Keratinocyte (primary cell): ENCODE data around the gene CLTB. TPM values are rescaled to one million over a fixed set of nuclear protein-coding genes. Genes with fewer than 3 reads are reported as not detected.

Source experiments
- DNase-seq: peaks from one replicate; pipeline ENCODE4 v3.0.0-alpha.2; 2011; ENCODE audit warnings: low read depth, missing footprints, low spot score
- FAIRE-seq: peaks from 2 replicates; lab custom pipeline; 2011; peaks lifted over from hg19 to GRCh38; lab: Jason Lieb, UNC
- H2AFZ ChIP-seq: 2 replicates; pipeline ENCODE4 v1.6.0; 2012; ENCODE audit warnings: low read length, control low read depth, inconsistent platforms; ENCODE audit not compliant: control insufficient read depth
- H3K27ac ChIP-seq: 2 replicates; pipeline ENCODE4 v1.5.1; 2011; ENCODE audit warnings: low read length; ENCODE audit not compliant: control insufficient read depth, insufficient read depth
- H3K27me3 ChIP-seq: 3 replicates; pipeline ENCODE4 v1.6.0; 2011; ENCODE audit warnings: low read length; ENCODE audit not compliant: control insufficient read depth, insufficient read depth; ENCODE audit errors: extremely low read depth
- H3K36me3 ChIP-seq, 2 experiments: 2 replicates in 1 of 2; 3 replicates in 1 of 2; pipeline ENCODE4 v1.5.1; 2011; ENCODE audit warnings: low read length in 2 of 2, mild to moderate bottlenecking in 1 of 2; ENCODE audit not compliant: control insufficient read depth in 2 of 2, insufficient read depth in 2 of 2; ENCODE audit errors: extremely low read depth in 1 of 2
- H3K4me1 ChIP-seq: 3 replicates; pipeline ENCODE4 v1.5.1; 2011; ENCODE audit warnings: low read length; ENCODE audit not compliant: control insufficient read depth, insufficient read depth; ENCODE audit errors: extremely low read depth
- H3K4me2 ChIP-seq: 3 replicates; pipeline ENCODE4 v1.6.0; 2011; ENCODE audit warnings: low read depth, low read length; ENCODE audit not compliant: control insufficient read depth, insufficient read depth; ENCODE audit errors: extremely low read depth
- H3K4me3 ChIP-seq, 3 experiments: fragments of 200-600 bp in 1 of 3; sonication (generic) in 1 of 3; 2 replicates in 2 of 3; 3 replicates in 1 of 3; pipeline ENCODE4 v1.5.1; 2011 to 2016; ENCODE audit warnings: low read length in 3 of 3, mild to moderate bottlenecking in 3 of 3, control low read depth in 2 of 3, inconsistent platforms in 1 of 3, low read depth in 1 of 3, mixed read lengths in 1 of 3, mixed run types in 1 of 3, moderate library complexity in 1 of 3; ENCODE audit not compliant: control insufficient read depth in 2 of 3, insufficient read depth in 2 of 3; ENCODE audit errors: extremely low read depth in 1 of 3
- H3K79me2 ChIP-seq: 2 replicates; pipeline ENCODE4 v1.6.0; 2012; ENCODE audit warnings: low read length; ENCODE audit not compliant: control insufficient read depth, insufficient read depth
- H3K9ac ChIP-seq: 3 replicates; pipeline ENCODE4 v1.6.0; 2011; ENCODE audit warnings: low read length; ENCODE audit not compliant: control insufficient read depth, insufficient read depth; ENCODE audit errors: extremely low read depth
- H3K9me1 ChIP-seq: 3 replicates; pipeline ENCODE4 v1.6.0; 2011; ENCODE audit warnings: low read length; ENCODE audit not compliant: control insufficient read depth, insufficient read depth; ENCODE audit errors: extremely low read depth
- H3K9me3 ChIP-seq: 2 replicates; pipeline ENCODE4 v1.5.1; 2012; ENCODE audit warnings: low read depth, low read length; ENCODE audit not compliant: control insufficient read depth
- H4K20me1 ChIP-seq: 3 replicates; pipeline ENCODE4 v1.6.0; 2011; ENCODE audit warnings: low read length; ENCODE audit not compliant: control insufficient read depth, insufficient read depth; ENCODE audit errors: extremely low read depth
- CTCF ChIP-seq, 3 experiments: IDR thresholded peaks in 1 of 3; conservative IDR thresholded peaks in 1 of 3; optimal IDR thresholded peaks in 1 of 3; 2 replicates in 2 of 3; 3 replicates in 1 of 3; pipeline versions ENCODE3 to v1.5.1; 2011; ENCODE audit warnings: low read length in 3 of 3, mild to moderate bottlenecking in 3 of 3, moderate library complexity in 2 of 3, control low read depth in 1 of 3, inconsistent platforms in 1 of 3; ENCODE audit not compliant: insufficient read depth in 2 of 3; ENCODE audit errors: extremely low read depth in 1 of 3
- EZH2 ChIP-seq: IDR thresholded peaks from one replicate; pipeline ENCODE4 v1.6.1; 2012; ENCODE audit warnings: inconsistent platforms, mild to moderate bottlenecking, low read length, moderate library complexity
- dilution Hi-C: fragments of 300-500 bp; cut with MboI; formaldehyde crosslinking; loops from one replicate; pipeline ENCODE4 v1.7.0; 2020; ENCODE audit warnings: low sequenced_read_pairs; ENCODE audit not compliant: extremely low pct_ligation_motif_present
- polyA plus RNA-seq, 5 experiments: library from polyadenylated mRNA; depleted of rRNA in 3 of 5; stranded (reverse) in 3 of 5; stranded (forward) in 1 of 5; unstranded in 1 of 5; fragments of >200 nt; gene quantifications; 1 replicate in 1 of 5; 2 replicates in 3 of 5; 3 replicates in 1 of 5; pipeline versions ENCODE4 v1.2.1 to v1.2.3, GENCODE V29; 2011 to 2012; ENCODE audit warnings: missing spikeins in 2 of 5, low read depth in 1 of 5, low replicate concordance in 1 of 5

The CLTB gene
- polyA plus RNA-seq, 1 donor (not counting 4 experiments of a cell fraction or from before 2014, with no cell fraction given) = 326 TPM

DNA sequence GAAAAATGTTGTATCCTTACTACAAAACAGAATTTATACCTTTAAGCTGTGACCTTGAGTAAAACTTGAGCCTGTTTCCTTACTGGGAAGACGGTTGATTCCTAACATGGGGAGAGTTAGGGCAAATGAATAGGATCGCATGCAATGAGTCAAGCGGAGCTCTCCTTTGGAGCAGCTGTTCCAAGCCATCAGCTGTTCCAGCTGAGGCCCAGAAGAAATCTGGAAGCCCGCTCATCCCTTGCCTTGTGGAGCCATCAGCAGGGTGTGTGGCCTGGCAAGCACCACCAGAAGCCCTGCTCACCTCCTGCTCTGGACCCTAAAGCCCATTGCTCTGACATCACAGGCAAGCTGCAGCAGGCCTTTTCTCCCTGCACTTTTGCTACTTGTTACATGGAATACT, 62.8 kb downstream of the CLTB start:
- peaks cover 61% of the 10 kb centered on the region for H3K79me2 ChIP-seq
- no peaks in the 10 kb centered on the region for H3K27me3 ChIP-seq
- peaks cover 26 to 39% of the 10 kb centered on the region in 2 experiments for H3K36me3 ChIP-seq
- no peak overlapping the region for H3K4me2 ChIP-seq
- H3K4me1 ChIP-seq = no peaks in the 10 kb centered on the region
- no peak for FAIRE-seq
- H3K9ac ChIP-seq = no peak overlapping the region
- TF ChIP-seq CTCF (optimal IDR thresholded peaks at IDR 0.05 in 1 of 3, IDR thresholded peaks at IDR 0.05 in 1 of 3, conservative IDR thresholded peaks at IDR 0.05 in 1 of 3; ENCODE audit: extremely low read depth in 1 of 3, insufficient read depth in 2 of 3, low read length in 3 of 3) (no peak), EZH2 (no peak)
- no peak overlapping the region for H2AFZ ChIP-seq
- no peaks in the 10 kb centered on the region for H3K9me1 ChIP-seq
- dilution Hi-C loops = no loop called here
- no peak for DNase-seq
- H3K4me3 ChIP-seq = no peak overlapping the region
- peaks cover 2% of the 10 kb centered on the region for H4K20me1 ChIP-seq
- H3K9me3 ChIP-seq = no peaks in the 10 kb centered on the region
- H3K27ac ChIP-seq = no peak overlapping the region

DNA sequence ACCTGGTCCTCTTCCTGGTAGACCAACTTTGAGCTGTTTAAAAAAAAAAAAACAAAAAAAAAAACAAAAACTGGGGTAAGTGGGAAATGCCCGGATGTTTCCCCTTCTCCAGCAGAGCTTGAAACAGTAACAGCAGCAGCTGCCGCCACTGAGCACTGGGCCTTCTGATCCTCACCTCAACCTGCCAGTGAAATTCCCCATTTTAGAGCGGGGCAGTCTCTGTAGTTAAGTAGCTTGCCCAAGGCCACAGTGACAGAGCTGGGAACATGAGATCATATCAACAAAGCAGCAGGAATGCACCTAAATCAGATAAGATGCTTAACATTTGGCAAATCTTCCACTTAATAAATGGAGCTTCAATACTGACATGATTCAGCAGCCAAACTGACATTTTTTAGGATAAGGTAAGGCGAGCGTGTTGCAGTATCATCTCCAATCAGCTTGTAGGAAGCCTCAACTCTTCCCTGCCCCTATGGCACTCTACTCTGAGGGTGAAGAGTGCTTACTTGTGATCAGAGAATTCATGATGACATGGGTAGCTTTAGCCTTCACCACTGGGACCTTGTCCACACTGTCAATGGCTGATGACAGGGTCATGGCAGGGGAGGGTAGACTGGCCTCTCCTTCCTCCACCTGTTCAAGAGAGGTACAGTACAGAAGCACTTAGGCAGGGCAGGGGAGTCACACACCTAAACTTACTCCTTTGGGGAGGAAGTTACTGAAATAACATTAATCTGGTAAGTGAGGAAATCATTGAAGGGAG, 64.0 kb downstream of the CLTB start:
- Histone ChIP-seq H3K36me3 (peaks cover 37 to 44% of the 10 kb centered on the region in 2 experiments), H3K4me2 (no peak overlapping the region), H3K4me1 (no peaks in the 10 kb centered on the region), H2AFZ (no peak overlapping the region), H3K9me3 (no peaks in the 10 kb centered on the region), H3K27ac (no peak overlapping the region), H3K27me3 (no peaks in the 10 kb centered on the region), H3K4me3 (no peak overlapping the region), H3K79me2 (peaks cover 50% of the 10 kb centered on the region), H3K9ac (no peak overlapping the region), H4K20me1 (peaks cover 2% of the 10 kb centered on the region), H3K9me1 (no peaks in the 10 kb centered on the region)
- FAIRE-seq (no peak), DNase-seq (no peak)
- dilution Hi-C loops = no loop called here
- TF ChIP-seq CTCF (optimal IDR thresholded peaks at IDR 0.05 in 1 of 3, IDR thresholded peaks at IDR 0.05 in 1 of 3, conservative IDR thresholded peaks at IDR 0.05 in 1 of 3; ENCODE audit: extremely low read depth in 1 of 3, insufficient read depth in 2 of 3, low read length in 3 of 3) = no peak
